ENCODE results near the gene BTRC. TPM values are rescaled to one million over a fixed set of nuclear protein-coding genes. Genes with fewer than 3 reads are reported as not detected.
A peak's percentile ranks its signal among the peaks of the same experiment; 100 is the strongest.

BTRC gene
- total and polyA plus RNA-seq, 10 of the 15 experiments (the other 5 are each of a cell fraction or from before 2014, with no cell fraction given): 2.2 to 18.6 (median 8.6) TPM

GRCh38 chr10:101367569-101368453 is 13.8 kb downstream of the BTRC start:
- Histone ChIP-seq H3K79me2 (ENCODE audit: control insufficient read depth, insufficient read depth, low read length) (no peaks in the 10 kb centered on the region), H3K4me1 (ENCODE audit: control insufficient read depth, insufficient read depth, low read length) (no peaks in the 10 kb centered on the region), H3K4me3 (no peak overlapping the region), H2AFZ (ENCODE audit: control insufficient read depth, low read depth, low read length) (no peak overlapping the region), H3K36me3 (ENCODE audit: control insufficient read depth in 2 of 2, insufficient read depth in 2 of 2, low read length in 1 of 2) (no peaks in the 10 kb centered on the region), H3K4me2 (ENCODE audit: control insufficient read depth, insufficient read depth) (no peak overlapping the region), H3K27ac (ENCODE audit: control insufficient read depth, insufficient read depth) (no peak overlapping the region), H3K27me3 (replicated peaks in 1 of 2; ENCODE audit: control insufficient read depth in 2 of 2, insufficient read depth in 2 of 2, low read length in 1 of 2) (no peaks in the 10 kb centered on the region), H3K9ac (ENCODE audit: control insufficient read depth, insufficient read depth, low read length) (no peak overlapping the region), H4K20me1 (ENCODE audit: control insufficient read depth, insufficient read depth) (no peaks in the 10 kb centered on the region), H3K9me3 (replicated peaks; ENCODE audit: control insufficient read depth, insufficient read depth, low read length) (no peaks in the 10 kb centered on the region)
- 97% methylated on average over 9 of the region's 9 CpGs for WGBS (ENCODE audit: insufficient coverage, insufficient replicate concordance, low lambda C conversion rate, missing lambda C conversion rate)
- DNase-seq (ENCODE audit: low read depth, low spot score) (no peak), ATAC-seq (no peak), FAIRE-seq (no peak)
- SMC1A ChIA-PET (ENCODE audit: uncharacterized antibody, unreplicated experiment): interaction anchor here (0.7 to 0.9 kb wide), 2 partner anchors 19 to 76 kb away, joined by 3 read pairs; no protein-coding TSS in a partner anchor
- POLR2A ChIA-PET: no interaction called here
- CTCF ChIA-PET: interaction anchor here (0.9 to 1.1 kb wide), 2 partner anchors 88 to 99 kb away, joined by 3 to 4 read pairs; no protein-coding TSS in a partner anchor
- in situ Hi-C loops (cut with MboI): no loop called here
- no peak for TF ChIP-seq MEF2A (IDR thresholded peaks at IDR 0.05; ENCODE audit: insufficient read depth, low read depth, low read length)
- TF ChIP-seq PKNOX1 (IDR thresholded peaks at IDR 0.05): peak; percentile 38; the same call in 1 of the 2 replicates
- no TSS peak for BruUV-seq (replicated peaks)
- intact Hi-C loops (cut with micrococcal nuclease; ENCODE audit: unreplicated experiment): no loop called here
- RAD21 ChIA-PET (ENCODE audit: unreplicated experiment): no interaction called here

GRCh38 chr10:101373063-101373462 is 19.1 kb downstream of the BTRC start:
- Histone ChIP-seq H3K27me3 (replicated peaks in 1 of 2; ENCODE audit: control insufficient read depth in 2 of 2, insufficient read depth in 2 of 2, low read length in 1 of 2) (no peaks in the 10 kb centered on the region), H3K4me1 (ENCODE audit: control insufficient read depth, insufficient read depth, low read length) (no peaks in the 10 kb centered on the region), H3K27ac (ENCODE audit: control insufficient read depth, insufficient read depth) (no peak overlapping the region), H3K9me3 (replicated peaks; ENCODE audit: control insufficient read depth, insufficient read depth, low read length) (no peaks in the 10 kb centered on the region), H3K4me3 (no peak overlapping the region), H3K36me3 (ENCODE audit: control insufficient read depth in 2 of 2, insufficient read depth in 2 of 2, low read length in 1 of 2) (no peaks in the 10 kb centered on the region), H3K9ac (ENCODE audit: control insufficient read depth, insufficient read depth, low read length) (no peak overlapping the region), H2AFZ (ENCODE audit: control insufficient read depth, low read depth, low read length) (no peak overlapping the region), H4K20me1 (ENCODE audit: control insufficient read depth, insufficient read depth) (no peaks in the 10 kb centered on the region), H3K4me2 (ENCODE audit: control insufficient read depth, insufficient read depth) (no peak overlapping the region), H3K79me2 (ENCODE audit: control insufficient read depth, insufficient read depth, low read length) (no peaks in the 10 kb centered on the region)
- ChIA-PET SMC1A (ENCODE audit: uncharacterized antibody, unreplicated experiment) (interaction anchor here (0.5 to 1.1 kb wide), 2 partner anchors 18 to 662 kb away, joined by 3 read pairs; no protein-coding TSS in a partner anchor), CTCF (interaction anchor here (1.3 to 1.6 kb wide), 2 partner anchors 9 to 17 kb away, joined by 4 read pairs; no protein-coding TSS in a partner anchor), RAD21 (ENCODE audit: unreplicated experiment) (no interaction called here), POLR2A (no interaction called here)
- WGBS (ENCODE audit: insufficient coverage, insufficient replicate concordance, low lambda C conversion rate, missing lambda C conversion rate): 100% methylated on average over 1 of the region's 1 CpG
- intact Hi-C loops (cut with micrococcal nuclease; ENCODE audit: unreplicated experiment): no loop called here
- FAIRE-seq (no peak), ATAC-seq (no peak), DNase-seq (ENCODE audit: low read depth, low spot score) (no peak)
- BruUV-seq (replicated peaks): no TSS peak
- in situ Hi-C loops (cut with MboI): no loop called here
- TF ChIP-seq YBX1 (IDR thresholded peaks at IDR 0.05) (no peak), HSF1 (IDR thresholded peaks at IDR 0.05; ENCODE audit: low read depth, low read length) (no peak), ZNF384 (IDR thresholded peaks at IDR 0.05; ENCODE audit: borderline replicate concordance, low read depth, low read length) (no peak), SIN3A (IDR thresholded peaks at IDR 0.05; ENCODE audit: low read depth, low read length) (no peak), STAT1 (conservative IDR thresholded peaks at IDR 0.05) (no peak), POLR2A (IDR thresholded peaks at IDR 0.05; ENCODE audit: low read depth, low read length) (no peak)

All from GM12878 (cell line).